Measurements from ENCODE around the gene THAP3. TPM values are rescaled to one million over a fixed set of nuclear protein-coding genes. Genes with fewer than 3 reads are reported as not detected.

THAP3 gene
- total RNA-seq, 4 donors from 2014 or later: 35.0 to 39.8 (median 37.1) TPM

DNA sequence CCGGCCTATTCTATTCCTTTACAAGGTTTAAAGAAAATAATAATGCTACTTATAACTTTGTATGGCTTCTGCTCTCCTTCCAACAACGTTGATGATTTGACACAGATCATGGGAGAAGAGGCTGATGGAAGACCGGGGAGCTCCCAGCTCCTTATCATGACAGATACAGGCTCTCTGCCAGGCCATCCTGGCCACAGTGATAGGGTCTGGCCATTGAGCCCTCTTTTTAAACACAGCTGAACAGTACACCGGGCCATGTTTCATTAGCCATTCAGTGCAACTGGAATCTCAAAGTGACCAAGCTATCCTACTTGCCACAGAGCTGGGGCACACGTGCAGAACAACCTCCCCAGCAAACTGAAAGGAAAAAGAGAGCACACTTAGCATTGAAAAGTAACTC is 42.0 kb downstream of the THAP3 start:
- Histone ChIP-seq H3K9me3 (no peaks in the 10 kb centered on the region), H3K27me3 (no peaks in the 10 kb centered on the region), H3K4me1 (no peaks in the 10 kb centered on the region), H3K4me3 (no peak overlapping the region), H3K27ac (no peak overlapping the region), H3K36me3 (peaks cover 4 to 51% (median 6%) of the 10 kb centered on the region in 3 donors)
- DNase-seq (ENCODE audit: low spot score in 2 of 2): no peak
- WGBS, 2 donors: 92 to 94% methylated on average over 5 of the region's 5 CpGs
- TF ChIP-seq EP300 (IDR thresholded peaks at IDR 0.05): no peak
- no peak for TF ChIP-seq POLR2A (IDR thresholded peaks at IDR 0.05)
- TF ChIP-seq, protein P1, sequence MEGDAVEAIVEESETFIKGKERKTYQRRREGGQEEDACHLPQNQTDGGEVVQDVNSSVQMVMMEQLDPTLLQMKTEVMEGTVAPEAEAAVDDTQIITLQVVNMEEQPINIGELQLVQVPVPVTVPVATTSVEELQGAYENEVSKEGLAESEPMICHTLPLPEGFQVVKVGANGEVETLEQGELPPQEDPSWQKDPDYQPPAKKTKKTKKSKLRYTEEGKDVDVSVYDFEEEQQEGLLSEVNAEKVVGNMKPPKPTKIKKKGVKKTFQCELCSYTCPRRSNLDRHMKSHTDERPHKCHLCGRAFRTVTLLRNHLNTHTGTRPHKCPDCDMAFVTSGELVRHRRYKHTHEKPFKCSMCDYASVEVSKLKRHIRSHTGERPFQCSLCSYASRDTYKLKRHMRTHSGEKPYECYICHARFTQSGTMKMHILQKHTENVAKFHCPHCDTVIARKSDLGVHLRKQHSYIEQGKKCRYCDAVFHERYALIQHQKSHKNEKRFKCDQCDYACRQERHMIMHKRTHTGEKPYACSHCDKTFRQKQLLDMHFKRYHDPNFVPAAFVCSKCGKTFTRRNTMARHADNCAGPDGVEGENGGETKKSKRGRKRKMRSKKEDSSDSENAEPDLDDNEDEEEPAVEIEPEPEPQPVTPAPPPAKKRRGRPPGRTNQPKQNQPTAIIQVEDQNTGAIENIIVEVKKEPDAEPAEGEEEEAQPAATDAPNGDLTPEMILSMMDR (IDR thresholded peaks at IDR 0.05): no peak

DNA sequence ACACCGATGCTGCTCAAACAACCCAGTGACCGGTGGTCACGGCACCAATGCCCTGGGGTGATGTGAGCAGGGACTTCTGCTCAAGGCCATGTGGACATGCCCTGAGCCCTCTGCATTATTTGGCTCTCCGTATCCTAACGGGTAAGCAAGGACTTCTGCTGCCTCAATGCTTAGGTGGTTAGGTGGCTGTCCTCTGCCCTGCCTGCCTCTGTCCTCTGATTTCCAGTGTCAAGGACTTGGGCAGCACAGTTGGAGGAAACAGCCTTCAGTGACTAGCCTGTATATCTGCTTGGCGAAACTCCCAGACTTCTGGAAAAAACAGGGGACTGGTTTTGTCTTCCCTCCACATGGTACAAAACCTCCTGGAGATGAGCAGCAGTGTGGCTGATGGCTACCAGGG is 42.5 kb downstream of the THAP3 start:
- 94 to 98% methylated on average over 6 of the region's 6 CpGs for WGBS, 2 donors

GRCh38 chr1:6668503-6668902 is 43.8 kb downstream of the THAP3 start:
- DNase-seq (ENCODE audit: low spot score in 2 of 2): no peak
- H3K36me3 ChIP-seq: peaks cover 4 to 49% (median 6%) of the 10 kb centered on the region in 3 donors
- no peak overlapping the region for H3K27ac ChIP-seq
- H3K4me3 ChIP-seq: no peak overlapping the region
- no peaks in the 10 kb centered on the region for H3K27me3 ChIP-seq
- TF ChIP-seq POLR2A (IDR thresholded peaks at IDR 0.05) (no peak), EP300 (IDR thresholded peaks at IDR 0.05) (no peak)
- TF ChIP-seq, protein P1 (IDR thresholded peaks at IDR 0.05): no peak
- H3K9me3 ChIP-seq: no peaks in the 10 kb centered on the region
- no peaks in the 10 kb centered on the region for H3K4me1 ChIP-seq
- 97 to 98% methylated on average over 9 of the region's 9 CpGs for WGBS, 2 donors

More for the DNA sequence above, 42.5 kb downstream of the THAP3 start:
- no peaks in the 10 kb centered on the region for H3K27me3 ChIP-seq
- DNase-seq (ENCODE audit: low spot score in 2 of 2): no peak
- H3K4me1 ChIP-seq: no peaks in the 10 kb centered on the region
- H3K27ac ChIP-seq: no peak overlapping the region
- H3K36me3 ChIP-seq: peaks cover 4 to 51% (median 6%) of the 10 kb centered on the region in 3 donors
- TF ChIP-seq POLR2A (IDR thresholded peaks at IDR 0.05) (no peak), EP300 (IDR thresholded peaks at IDR 0.05) (no peak)
- TF ChIP-seq, protein P1 (IDR thresholded peaks at IDR 0.05): no peak
- no peak overlapping the region for H3K4me3 ChIP-seq
- no peaks in the 10 kb centered on the region for H3K9me3 ChIP-seq

DNA sequence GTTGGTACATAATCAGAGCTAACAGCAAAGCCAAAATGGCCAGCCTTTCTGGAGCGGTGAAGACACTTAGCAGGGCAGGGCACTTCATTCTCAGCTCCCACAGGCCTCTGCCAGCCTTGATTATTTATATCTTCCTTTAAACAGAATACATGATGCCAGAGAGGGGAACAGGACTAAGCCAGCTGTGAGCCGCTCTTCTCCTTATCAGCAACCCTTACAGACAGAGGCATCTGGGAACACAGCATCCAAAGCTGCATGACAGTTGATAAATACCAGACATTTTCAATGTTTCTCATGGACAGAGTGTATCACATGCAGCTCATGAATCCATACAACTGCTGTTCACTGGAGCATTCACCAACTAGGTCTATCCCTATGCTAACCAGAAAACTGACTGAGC is 47.9 kb downstream of the THAP3 start:
- WGBS, 2 donors: 95 to 100% methylated on average over 2 of the region's 2 CpGs
- no peaks in the 10 kb centered on the region for H3K4me1 ChIP-seq
- peaks cover 0 to 44% (median 0%) of the 10 kb centered on the region in 3 donors for H3K36me3 ChIP-seq
- H3K27ac ChIP-seq: no peak overlapping the region
- DNase-seq (ENCODE audit: low spot score in 2 of 2): no peak
- no peaks in the 10 kb centered on the region for H3K9me3 ChIP-seq
- TF ChIP-seq POLR2A (IDR thresholded peaks at IDR 0.05) (no peak), EP300 (IDR thresholded peaks at IDR 0.05) (no peak)
- TF ChIP-seq, protein P1 (IDR thresholded peaks at IDR 0.05): no peak
- H3K4me3 ChIP-seq: no peak overlapping the region
- H3K27me3 ChIP-seq: no peaks in the 10 kb centered on the region

- TF ChIP-seq POLR2A (IDR thresholded peaks at IDR 0.05) (no peak), EP300 (IDR thresholded peaks at IDR 0.05) (no peak)
- TF ChIP-seq, protein P1 (IDR thresholded peaks at IDR 0.05): no peak
- H3K4me1 ChIP-seq: no peaks in the 10 kb centered on the region
- peaks cover 0 to 52% (median 6%) of the 10 kb centered on the region in 3 donors for H3K36me3 ChIP-seq
- H3K27me3 ChIP-seq: no peaks in the 10 kb centered on the region
- no peaks in the 10 kb centered on the region for H3K9me3 ChIP-seq
- WGBS, 2 donors: 90 to 95% methylated on average over 5 of the region's 5 CpGs
- no peak for DNase-seq (ENCODE audit: low spot score in 2 of 2)
- H3K27ac ChIP-seq: no peak overlapping the region
- no peak overlapping the region for H3K4me3 ChIP-seq
These were observed 49.2 kb downstream of the THAP3 start for GRCh38 chr1:6673816-6674398.

All from tibial nerve (tissue), 4 donors.